ENCODE data around the gene KCNQ2. TPM values are rescaled to one million over a fixed set of nuclear protein-coding genes. Genes with fewer than 3 reads are reported as not detected.

The KCNQ2 gene
- total RNA-seq, 1 donor from 2014 or later = 39.5 TPM

DNA sequence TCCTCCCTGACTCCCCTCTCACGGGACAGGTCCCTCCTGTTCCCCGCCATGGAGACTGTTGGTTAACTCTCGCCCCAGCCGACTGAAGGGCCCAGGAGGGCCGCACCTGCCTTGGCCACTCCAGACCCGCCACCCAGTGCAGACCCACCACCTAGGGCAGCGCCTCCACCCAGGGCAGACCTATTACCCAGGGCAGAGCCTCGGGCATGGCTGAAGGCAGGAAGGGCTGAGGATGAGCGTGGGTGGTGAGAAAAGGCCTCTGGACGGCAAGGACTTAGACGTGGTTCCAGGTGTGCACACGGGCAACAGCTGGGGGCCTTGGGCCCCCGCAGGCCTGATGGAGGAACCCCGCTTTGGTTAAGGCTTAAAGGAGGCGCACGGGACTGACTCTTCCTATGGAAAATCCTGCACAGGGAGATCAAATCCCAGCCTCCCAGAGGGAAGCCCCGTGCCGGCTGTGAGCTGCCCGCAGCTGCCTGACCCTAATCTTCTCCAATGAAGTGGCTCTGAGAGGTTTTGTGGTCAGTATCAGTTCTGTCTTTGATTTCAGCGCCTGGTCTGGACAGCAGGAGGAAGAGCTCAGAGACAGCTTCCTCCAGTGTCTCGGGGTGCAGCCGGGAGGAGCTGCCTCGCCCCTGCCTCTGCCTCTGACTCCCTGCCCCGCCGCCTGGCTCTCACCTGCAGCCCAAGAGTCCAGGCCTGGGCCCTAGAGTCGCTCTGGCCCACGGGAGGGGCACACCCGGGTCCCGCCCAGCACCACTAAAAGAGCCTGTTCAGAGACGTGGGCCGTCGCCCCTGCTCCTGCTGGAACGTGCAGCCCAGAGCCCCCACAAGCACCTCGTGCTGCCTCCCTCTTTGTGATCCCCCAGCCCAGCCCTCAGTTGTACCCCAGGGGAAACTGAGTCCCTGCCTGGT is 99.2 kb downstream of the KCNQ2 start:
- TF ChIP-seq EZH2phosphoT487 (IDR thresholded peaks at IDR 0.05) (no peak), EZH2 (IDR thresholded peaks at IDR 0.05) (no peak)
- TF ChIP-seq, protein P1, sequence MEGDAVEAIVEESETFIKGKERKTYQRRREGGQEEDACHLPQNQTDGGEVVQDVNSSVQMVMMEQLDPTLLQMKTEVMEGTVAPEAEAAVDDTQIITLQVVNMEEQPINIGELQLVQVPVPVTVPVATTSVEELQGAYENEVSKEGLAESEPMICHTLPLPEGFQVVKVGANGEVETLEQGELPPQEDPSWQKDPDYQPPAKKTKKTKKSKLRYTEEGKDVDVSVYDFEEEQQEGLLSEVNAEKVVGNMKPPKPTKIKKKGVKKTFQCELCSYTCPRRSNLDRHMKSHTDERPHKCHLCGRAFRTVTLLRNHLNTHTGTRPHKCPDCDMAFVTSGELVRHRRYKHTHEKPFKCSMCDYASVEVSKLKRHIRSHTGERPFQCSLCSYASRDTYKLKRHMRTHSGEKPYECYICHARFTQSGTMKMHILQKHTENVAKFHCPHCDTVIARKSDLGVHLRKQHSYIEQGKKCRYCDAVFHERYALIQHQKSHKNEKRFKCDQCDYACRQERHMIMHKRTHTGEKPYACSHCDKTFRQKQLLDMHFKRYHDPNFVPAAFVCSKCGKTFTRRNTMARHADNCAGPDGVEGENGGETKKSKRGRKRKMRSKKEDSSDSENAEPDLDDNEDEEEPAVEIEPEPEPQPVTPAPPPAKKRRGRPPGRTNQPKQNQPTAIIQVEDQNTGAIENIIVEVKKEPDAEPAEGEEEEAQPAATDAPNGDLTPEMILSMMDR (IDR thresholded peaks at IDR 0.05) = no peak

GRCh38 chr20:63371291-63371865 is 101.1 kb downstream of the KCNQ2 start:
- Histone ChIP-seq H2AFZ (replicated peaks) (no peak overlapping the region), H3K4me3 (no peak overlapping the region)
- peak overlapping the region; percentile 85 for H3K27ac Mint-ChIP-seq

More for the DNA sequence above, 99.2 kb downstream of the KCNQ2 start:
- H3K27me3 Mint-ChIP-seq (ENCODE audit: insufficient read depth, low read depth) = peaks cover 14% of the 10 kb centered on the region
- no peak for DNase-seq (ENCODE audit: low spot score)
- peaks cover 12% of the 10 kb centered on the region for H3F3A ChIP-seq (ENCODE audit: low read depth)
- no peak overlapping the region for H3K9ac ChIP-seq
- H3K4me3 Mint-ChIP-seq = no peak overlapping the region
- H3K79me2 ChIP-seq (ENCODE audit: low read depth) = no peaks in the 10 kb centered on the region
- peaks cover 10% of the 10 kb centered on the region for H4K20me1 ChIP-seq (ENCODE audit: low read depth)
- H3K4me1 Mint-ChIP-seq = peaks cover 29% of the 10 kb centered on the region
- no peak overlapping the region for H3K4me2 ChIP-seq
- no peaks in the 10 kb centered on the region for H3K27me3 ChIP-seq
- no peak overlapping the region for H3K4me3 ChIP-seq
- no peaks in the 10 kb centered on the region for H3K36me3 ChIP-seq
- H3K9me3 ChIP-seq (ENCODE audit: low read depth) = no peaks in the 10 kb centered on the region
- no peak overlapping the region for H2AFZ ChIP-seq (replicated peaks)
- no peaks in the 10 kb centered on the region for H3K36me3 Mint-ChIP-seq
- no peak overlapping the region for H3K27ac Mint-ChIP-seq
- H3K27ac ChIP-seq = no peak overlapping the region
- peaks cover 17% of the 10 kb centered on the region for H3K4me1 ChIP-seq
- H3K9me3 Mint-ChIP-seq = no peaks in the 10 kb centered on the region

DNA sequence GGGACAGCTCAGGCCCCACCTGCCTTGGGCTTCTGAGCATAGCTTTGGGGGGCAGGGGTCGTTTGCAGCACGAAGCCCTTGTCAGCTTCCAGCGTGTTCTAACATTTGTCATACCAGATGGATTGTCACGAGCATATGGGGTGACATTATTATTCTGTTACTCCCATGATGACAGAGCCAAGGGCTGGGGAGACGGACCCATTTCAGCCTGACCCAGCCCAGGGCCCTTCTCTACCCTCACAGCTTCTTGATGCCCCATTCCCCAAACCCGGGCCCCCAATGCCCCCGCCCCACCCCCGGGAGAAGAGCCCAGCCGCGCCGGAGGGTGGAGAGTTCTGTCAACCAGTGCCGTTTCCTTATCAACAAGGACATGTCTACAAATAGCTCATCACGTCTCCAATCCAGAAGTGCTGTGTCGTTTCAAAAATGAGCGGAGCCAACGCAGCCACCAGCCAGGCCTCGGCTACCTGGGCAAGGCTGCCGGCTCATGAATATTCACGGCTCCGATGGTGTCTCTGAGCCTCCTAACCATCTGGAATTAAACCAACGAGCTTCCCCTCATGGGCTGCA is 101.8 kb downstream of the KCNQ2 start:
- Histone ChIP-seq H3K36me3 (no peaks in the 10 kb centered on the region), H2AFZ (replicated peaks) (no peak overlapping the region), H3K9ac (no peak overlapping the region), H3K4me1 (peaks cover 12% of the 10 kb centered on the region), H3F3A (ENCODE audit: low read depth) (peaks cover 8% of the 10 kb centered on the region), H3K79me2 (ENCODE audit: low read depth) (no peaks in the 10 kb centered on the region), H3K4me2 (no peak overlapping the region), H3K9me3 (ENCODE audit: low read depth) (no peaks in the 10 kb centered on the region), H3K27ac (no peak overlapping the region), H3K4me3 (no peak overlapping the region), H3K27me3 (no peaks in the 10 kb centered on the region), H4K20me1 (ENCODE audit: low read depth) (peaks cover 15% of the 10 kb centered on the region)
- no peak overlapping the region for H3K4me3 Mint-ChIP-seq
- no peak for DNase-seq (ENCODE audit: low spot score)
- H3K36me3 Mint-ChIP-seq = no peaks in the 10 kb centered on the region
- peaks cover 27% of the 10 kb centered on the region for H3K4me1 Mint-ChIP-seq
- TF ChIP-seq, protein P1 (IDR thresholded peaks at IDR 0.05) = no peak
- no peak for TF ChIP-seq EZH2phosphoT487 (IDR thresholded peaks at IDR 0.05)
- peak overlapping the region; percentile 29 for H3K27ac Mint-ChIP-seq
- peaks cover 15% of the 10 kb centered on the region for H3K27me3 Mint-ChIP-seq (ENCODE audit: insufficient read depth, low read depth)
- H3K9me3 Mint-ChIP-seq = no peaks in the 10 kb centered on the region

More at GRCh38 chr20:63371291-63371865, 101.1 kb downstream of the KCNQ2 start:
- TF ChIP-seq, protein P1 (IDR thresholded peaks at IDR 0.05) = no peak
- TF ChIP-seq EZH2 (IDR thresholded peaks at IDR 0.05) = no peak
- no peak for TF ChIP-seq EZH2phosphoT487 (IDR thresholded peaks at IDR 0.05)
- DNase-seq (ENCODE audit: low spot score) = no peak
- Histone ChIP-seq H3K79me2 (ENCODE audit: low read depth) (no peaks in the 10 kb centered on the region), H3K27ac (no peak overlapping the region), H3K36me3 (no peaks in the 10 kb centered on the region), H3F3A (ENCODE audit: low read depth) (peaks cover 8% of the 10 kb centered on the region), H3K9me3 (ENCODE audit: low read depth) (no peaks in the 10 kb centered on the region), H3K4me2 (no peak overlapping the region), H3K27me3 (no peaks in the 10 kb centered on the region), H3K9ac (no peak overlapping the region), H4K20me1 (ENCODE audit: low read depth) (peaks cover 15% of the 10 kb centered on the region), H3K4me1 (peaks cover 12% of the 10 kb centered on the region)
- Mint-ChIP-seq H3K4me1 (peaks cover 30% of the 10 kb centered on the region), H3K36me3 (no peaks in the 10 kb centered on the region), H3K9me3 (no peaks in the 10 kb centered on the region), H3K4me3 (no peak overlapping the region), H3K27me3 (ENCODE audit: insufficient read depth, low read depth) (peaks cover 18% of the 10 kb centered on the region)
